Subcutaneous abdominal adipose tissue (tissue), 5 donors: ENCODE measurements around the gene PALB2.
"Not testable (repeated sequence)": the region's sequence is repeated elsewhere in the genome, so short reads cannot be mapped to it uniquely, and the experiment has no call there.

Source experiments
- H3K27ac ChIP-seq: one replicate; pipeline ENCODE4 v1.7.0; 2013; ENCODE audit warnings: low read depth, mild to moderate bottlenecking, inconsistent platforms, low read length, moderate library complexity
- H3K27me3 ChIP-seq, 5 donors: one replicate each; pipeline ENCODE4 v1.7.0; 2013; ENCODE audit warnings: low read length in 5 of 5, inconsistent platforms in 1 of 5; ENCODE audit not compliant: control insufficient read depth in 5 of 5, insufficient read depth in 4 of 5
- H3K36me3 ChIP-seq, 5 donors: one replicate each; pipeline ENCODE4 v1.7.0; 2013; ENCODE audit warnings: low read length in 5 of 5; ENCODE audit not compliant: control insufficient read depth in 5 of 5, insufficient read depth in 5 of 5
- H3K4me1 ChIP-seq, 5 donors: one replicate each; pipeline ENCODE4 v1.7.0; 2013; ENCODE audit warnings: low read length in 5 of 5, mild to moderate bottlenecking in 3 of 5, moderate library complexity in 1 of 5; ENCODE audit not compliant: control insufficient read depth in 5 of 5, insufficient read depth in 5 of 5
- H3K4me3 ChIP-seq, 5 donors: one replicate each; pipeline ENCODE4 v1.7.0; 2013; ENCODE audit warnings: low read length in 5 of 5, low read depth in 1 of 5
- H3K9ac ChIP-seq, 5 donors: one replicate each; pipeline ENCODE4 v1.7.0; 2013; ENCODE audit warnings: low read length in 5 of 5, mild to moderate bottlenecking in 4 of 5, moderate library complexity in 3 of 5
- H3K9me3 ChIP-seq, 5 donors: one replicate each; pipeline ENCODE4 v1.7.0; 2013; ENCODE audit warnings: low read length in 5 of 5; ENCODE audit not compliant: control insufficient read depth in 5 of 5
- donor health status: healthy.
- donor health status: healthy.
- donor health status: healthy.
- donor health status: healthy.
- donor health status: healthy.

PALB2 gene

DNA sequence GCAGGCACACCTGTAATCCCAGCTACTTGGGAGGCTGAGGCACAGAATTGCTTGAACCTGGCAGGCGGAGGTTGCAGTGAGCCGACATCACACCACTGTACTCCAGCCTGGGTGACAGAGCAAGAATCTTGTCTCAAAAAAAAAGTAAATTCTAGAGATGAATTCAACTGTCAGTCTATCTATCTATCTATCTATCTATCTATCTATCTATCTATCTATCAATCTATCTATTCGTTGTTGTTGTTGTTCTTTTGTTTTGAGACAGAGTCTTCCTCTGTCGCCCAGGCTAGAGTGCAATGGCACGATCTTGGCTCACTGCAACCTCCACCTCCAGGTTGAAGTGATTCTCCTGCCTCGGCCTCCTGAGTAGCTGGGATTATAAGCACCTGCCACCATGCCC lies 30.2 kb downstream of the PALB2 start:
- H3K9me3 ChIP-seq, H3K27ac ChIP-seq, H3K9ac ChIP-seq, H3K4me1 ChIP-seq, H3K4me3 ChIP-seq, H3K27me3 ChIP-seq: not testable (repeated sequence)
- peaks cover 13 to 50% (median 19%) of the 10 kb centered on the region in 5 donors for H3K36me3 ChIP-seq

DNA sequence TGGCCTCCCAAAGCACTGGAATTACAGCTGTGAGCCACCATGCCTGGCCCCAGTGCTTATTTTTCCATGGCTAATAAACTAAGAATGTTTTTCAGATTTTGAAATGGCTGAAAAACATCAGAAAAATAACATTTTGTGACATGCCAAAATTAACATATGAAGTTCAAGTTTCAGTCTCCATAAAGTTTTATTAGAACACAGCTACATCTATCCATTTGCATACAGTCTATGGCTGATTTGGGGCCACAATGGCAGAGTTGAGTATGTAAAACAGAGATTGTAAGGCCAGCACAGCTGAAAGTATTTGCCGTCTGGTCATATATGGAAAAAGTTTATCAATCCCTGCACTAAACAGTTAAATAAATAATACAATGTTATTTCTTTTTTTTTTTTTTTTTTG lies 31.2 kb downstream of the PALB2 start:
- Histone ChIP-seq H3K9me3 (no peaks in the 10 kb centered on the region), H3K4me1 (no peaks in the 10 kb centered on the region), H3K27ac (no peak overlapping the region), H3K27me3 (no peaks in the 10 kb centered on the region), H3K9ac (no peak overlapping the region), H3K4me3 (no peak overlapping the region), H3K36me3 (peaks cover 15 to 52% (median 26%) of the 10 kb centered on the region in 5 donors)

GRCh38 chr16:23608194-23608593 lies 32.9 kb downstream of the PALB2 start:
- no peaks in the 10 kb centered on the region for H3K27me3 ChIP-seq
- peaks cover 9 to 59% (median 30%) of the 10 kb centered on the region in 5 donors for H3K36me3 ChIP-seq
- no peak overlapping the region for H3K27ac ChIP-seq
- no peaks in the 10 kb centered on the region for H3K9me3 ChIP-seq
- no peak overlapping the region for H3K9ac ChIP-seq
- no peaks in the 10 kb centered on the region for H3K4me1 ChIP-seq
- no peak overlapping the region for H3K4me3 ChIP-seq

DNA sequence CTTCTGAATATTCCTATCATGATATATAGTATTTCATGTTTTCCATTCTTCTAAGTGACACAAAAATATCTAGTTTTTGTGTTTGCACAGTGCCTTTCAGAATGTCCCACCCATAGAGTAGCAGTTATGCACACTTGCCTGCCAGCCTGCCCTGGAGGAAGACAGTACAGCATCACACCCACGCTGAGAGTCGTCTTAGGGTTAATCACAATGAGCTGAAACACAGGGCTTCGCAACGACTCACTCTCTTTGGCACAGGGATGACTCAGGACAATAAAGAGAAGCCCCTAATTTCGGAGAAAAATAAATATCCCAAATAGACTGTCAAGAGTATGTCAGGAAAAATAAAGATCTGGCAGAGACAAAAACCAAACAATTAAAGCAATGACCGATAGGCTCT lies 33.4 kb downstream of the PALB2 start:
- Histone ChIP-seq H3K9me3 (no peaks in the 10 kb centered on the region), H3K4me1 (no peaks in the 10 kb centered on the region), H3K9ac (no peak overlapping the region), H3K4me3 (no peak overlapping the region), H3K27me3 (no peaks in the 10 kb centered on the region), H3K27ac (no peak overlapping the region), H3K36me3 (peaks cover 13 to 62% (median 32%) of the 10 kb centered on the region in 5 donors)

DNA sequence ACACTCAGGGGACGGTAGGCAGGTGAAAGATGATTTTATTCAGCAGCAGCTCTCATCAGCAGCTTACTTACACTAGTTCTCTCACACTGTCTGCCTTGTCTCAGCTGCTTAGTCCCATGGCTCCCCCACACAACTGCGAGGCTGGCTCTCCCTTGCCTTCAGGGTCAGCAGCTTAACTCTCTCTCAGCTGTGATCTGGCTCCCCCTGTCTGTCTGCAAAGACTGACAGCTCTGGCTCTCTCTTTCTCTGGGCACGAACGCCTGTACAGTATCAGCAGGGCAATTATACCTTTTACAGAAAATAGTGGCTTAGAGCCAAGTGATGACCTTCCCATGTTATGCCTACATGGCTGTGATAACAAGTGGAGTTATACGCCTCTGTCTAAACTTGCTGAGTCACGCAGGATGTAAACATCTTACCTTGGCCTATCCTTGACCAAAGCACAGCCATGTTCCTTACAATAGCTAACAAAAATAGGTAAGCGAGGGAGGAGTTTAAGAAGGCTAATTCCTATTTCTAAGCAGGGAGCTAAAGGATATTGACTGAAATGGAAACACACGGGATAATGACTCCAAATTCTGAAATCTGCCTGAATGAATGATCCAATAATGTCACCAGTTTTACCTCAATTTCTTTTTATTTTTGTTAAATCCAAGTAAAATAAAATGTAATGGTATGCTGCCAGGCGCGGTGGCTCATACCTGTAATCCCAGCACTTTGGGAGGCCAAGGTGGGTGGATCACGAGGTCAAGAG lies 43.9 kb downstream of the PALB2 start:
- Histone ChIP-seq H3K9ac (no peak overlapping the region), H3K4me3 (no peak overlapping the region)

GRCh38 chr16:23595951-23596720 lies 45.0 kb downstream of the PALB2 start, which contains the start of gene NDUFAB1:
Gene NDUFAB1 (minus strand): TSS chr16:23596316. CDS start chr16:23596290, 26 bp downstream.
- H3K9me3 ChIP-seq = no peaks in the 10 kb centered on the region
- H3K4me1 ChIP-seq = peaks cover 5 to 21% (median 15%) of the 10 kb centered on the region in 5 donors
- H3K36me3 ChIP-seq = peaks cover 9 to 26% (median 21%) of the 10 kb centered on the region in 5 donors
- H3K4me3 ChIP-seq = peak within 1 kb of the TSS; percentile 90 to 100 (median 97)
- H3K9ac ChIP-seq = peak within 1 kb of the TSS; percentile 80 to 98 (median 92)
- no peaks in the 10 kb centered on the region for H3K27me3 ChIP-seq
- peak within 1 kb of the TSS; percentile 69 for H3K27ac ChIP-seq

More for the DNA sequence above, 43.9 kb downstream of the PALB2 start:
- Histone ChIP-seq H3K4me1 (peaks cover 5 to 21% (median 15%) of the 10 kb centered on the region in 5 donors), H3K27ac (no peak overlapping the region), H3K36me3 (peaks cover 3 to 24% (median 11%) of the 10 kb centered on the region in 5 donors), H3K9me3 (no peaks in the 10 kb centered on the region), H3K27me3 (no peaks in the 10 kb centered on the region)

- Histone ChIP-seq H3K4me1 (peaks cover 5 to 21% (median 15%) of the 10 kb centered on the region in 5 donors), H3K9me3 (no peaks in the 10 kb centered on the region), H3K27me3 (no peaks in the 10 kb centered on the region), H3K27ac (peak overlapping the region; percentile 69), H3K36me3 (peaks cover 12 to 30% (median 27%) of the 10 kb centered on the region in 5 donors), H3K4me3 (peak overlapping the region; percentile 90 to 100 (median 97)), H3K9ac (peak overlapping the region; percentile 80 to 98 (median 92))
Measured at GRCh38 chr16:23595246-23595950, 45.7 kb downstream of the PALB2 start.

DNA sequence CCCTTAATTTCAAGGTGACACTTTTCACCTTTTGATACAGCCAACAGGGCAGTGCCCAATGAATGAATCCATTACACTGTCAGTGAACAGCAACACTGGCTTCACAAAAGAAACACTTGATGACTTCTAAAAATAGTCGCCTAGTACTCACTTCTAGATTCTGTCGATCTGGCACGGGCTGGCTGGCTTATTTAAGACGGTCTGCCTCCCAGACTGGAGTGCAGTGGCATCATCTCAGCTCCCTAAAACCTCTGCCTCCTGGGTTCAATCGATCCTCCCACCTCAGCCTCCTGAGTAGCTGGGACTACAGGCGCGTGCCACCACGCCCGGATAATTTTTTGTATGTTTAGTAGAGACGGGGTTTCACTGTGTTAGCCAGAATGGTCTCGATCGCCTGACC lies 46.9 kb downstream of the PALB2 start:
- no peak overlapping the region for H3K4me3 ChIP-seq
- H3K9me3 ChIP-seq = no peaks in the 10 kb centered on the region
- H3K27me3 ChIP-seq = no peaks in the 10 kb centered on the region
- H3K27ac ChIP-seq = no peak overlapping the region
- H3K9ac ChIP-seq = no peak overlapping the region
- peaks cover 5 to 21% (median 15%) of the 10 kb centered on the region in 5 donors for H3K4me1 ChIP-seq
- peaks cover 14 to 42% (median 36%) of the 10 kb centered on the region in 5 donors for H3K36me3 ChIP-seq

GRCh38 chr16:23590181-23590580 lies 50.9 kb downstream of the PALB2 start:
- Histone ChIP-seq H3K36me3 (peaks cover 18 to 76% (median 66%) of the 10 kb centered on the region in 5 donors), H3K9me3 (no peaks in the 10 kb centered on the region), H3K4me1 (peaks cover 1 to 15% (median 8%) of the 10 kb centered on the region in 5 donors), H3K4me3 (no peak overlapping the region), H3K27ac (no peak overlapping the region), H3K27me3 (no peaks in the 10 kb centered on the region), H3K9ac (no peak overlapping the region)
